ENCODE results near the gene METTL13. TPM values are rescaled to one million over a fixed set of nuclear protein-coding genes. Genes with fewer than 3 reads are reported as not detected.
A peak's percentile ranks its signal among the peaks of the same experiment; 100 is the strongest.

METTL13 gene
- total and polyA plus RNA-seq, 2 of the 8 experiments (the other 6 are each of a cell fraction or from before 2014, with no cell fraction given): 38.1 to 66.3 TPM

DNA sequence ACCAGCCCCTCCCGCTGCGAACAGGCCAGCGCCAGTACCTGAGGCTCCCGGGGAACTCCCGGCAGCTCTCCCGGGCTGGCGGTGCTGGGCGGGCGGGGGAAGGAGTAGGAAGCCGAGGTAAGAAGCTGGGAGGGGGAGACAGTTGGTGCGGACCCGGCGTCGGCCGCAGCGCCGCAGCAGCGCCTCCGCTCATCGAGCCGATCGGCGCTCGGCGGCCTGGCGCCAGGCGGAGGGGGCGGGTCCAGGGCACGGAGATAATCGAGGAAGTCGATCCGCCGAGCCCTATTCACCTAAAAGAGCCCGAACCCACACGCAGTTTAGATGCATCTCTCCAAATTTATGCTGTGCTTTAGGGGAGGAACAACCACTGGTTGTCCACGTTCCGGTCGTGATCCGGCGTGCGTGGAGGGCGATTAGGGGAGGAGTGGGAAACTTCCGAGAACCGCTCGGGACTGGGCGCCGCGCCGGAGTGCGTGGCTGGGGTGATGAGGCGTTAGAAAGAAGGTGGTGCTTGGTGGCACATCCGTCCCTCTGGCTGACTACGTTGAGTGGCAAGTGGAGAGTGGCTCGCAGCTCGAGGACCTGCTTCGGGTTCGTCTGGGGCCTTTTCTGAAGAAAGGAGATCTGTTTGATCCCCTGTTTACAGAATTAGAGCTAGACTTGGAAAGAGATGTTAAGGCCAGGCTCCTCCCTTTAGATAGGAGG is 39.4 kb upstream of the METTL13 start, which contains the start of gene VAMP4 (continued):
- TF ChIP-seq, protein P1, sequence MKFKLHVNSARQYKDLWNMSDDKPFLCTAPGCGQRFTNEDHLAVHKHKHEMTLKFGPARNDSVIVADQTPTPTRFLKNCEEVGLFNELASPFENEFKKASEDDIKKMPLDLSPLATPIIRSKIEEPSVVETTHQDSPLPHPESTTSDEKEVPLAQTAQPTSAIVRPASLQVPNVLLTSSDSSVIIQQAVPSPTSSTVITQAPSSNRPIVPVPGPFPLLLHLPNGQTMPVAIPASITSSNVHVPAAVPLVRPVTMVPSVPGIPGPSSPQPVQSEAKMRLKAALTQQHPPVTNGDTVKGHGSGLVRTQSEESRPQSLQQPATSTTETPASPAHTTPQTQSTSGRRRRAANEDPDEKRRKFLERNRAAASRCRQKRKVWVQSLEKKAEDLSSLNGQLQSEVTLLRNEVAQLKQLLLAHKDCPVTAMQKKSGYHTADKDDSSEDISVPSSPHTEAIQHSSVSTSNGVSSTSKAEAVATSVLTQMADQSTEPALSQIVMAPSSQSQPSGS (IDR thresholded peaks at IDR 0.05; ENCODE audit: low read length): no peak
- TF ChIP-seq KDM4A (IDR thresholded peaks at IDR 0.05; ENCODE audit: low read depth, low read length, severe bottlenecking) (peak; percentile 62), FOSL1 (IDR thresholded peaks at IDR 0.05; ENCODE audit: insufficient read depth, low read depth, low read length) (no peak), CTCF (IDR thresholded peaks at IDR 0.05; ENCODE audit: control extremely low read depth in 1 of 3, insufficient read depth in 1 of 3, low read depth in 1 of 3, low read length in 3 of 3) (no peak), PHF8 (conservative IDR thresholded peaks at IDR 0.05; ENCODE audit: low read depth, low read length) (peak; percentile 82), RXRA (IDR thresholded peaks at IDR 0.05; ENCODE audit: insufficient read depth, low read depth, low read length) (no peak), CBX5 (IDR thresholded peaks at IDR 0.05; ENCODE audit: low read depth, low read length) (no peak), BRCA1 (IDR thresholded peaks at IDR 0.05; ENCODE audit: low read depth, low read length) (no peak), JUN (IDR thresholded peaks at IDR 0.05; ENCODE audit: low read depth, low read length) (no peak), CHD1 (IDR thresholded peaks at IDR 0.05; ENCODE audit: low read depth, low read length) (no peak), SIRT6 (IDR thresholded peaks at IDR 0.05; ENCODE audit: low read length) (no peak), CBX8 (IDR thresholded peaks at IDR 0.05; ENCODE audit: borderline replicate concordance, low read depth, low read length) (no peak), SP2 (IDR thresholded peaks at IDR 0.05; ENCODE audit: low read length) (no peak), HDAC2 (IDR thresholded peaks at IDR 0.05; ENCODE audit: borderline replicate concordance in 1 of 2, low read depth in 2 of 2, low read length in 2 of 2) (peak in 1 of 2 experiments; percentile 76; a peak in 1 of 4 replicates), TBP (IDR thresholded peaks at IDR 0.05; ENCODE audit: low read depth, low read length) (peak; percentile 67), POLR2AphosphoS5 (IDR thresholded peaks at IDR 0.05; ENCODE audit: low read depth, low read length) (peak; percentile 77), SIN3A (conservative IDR thresholded peaks at IDR 0.05 in 1 of 2, IDR thresholded peaks at IDR 0.05 in 1 of 2; ENCODE audit: low read depth in 1 of 2, low read length in 2 of 2) (peak; percentile 68 to 88; a peak in 3 of 4 replicates), POU5F1 (IDR thresholded peaks at IDR 0.05; ENCODE audit: low read depth, low read length) (no peak)
- TF ChIP-seq, protein P2, sequence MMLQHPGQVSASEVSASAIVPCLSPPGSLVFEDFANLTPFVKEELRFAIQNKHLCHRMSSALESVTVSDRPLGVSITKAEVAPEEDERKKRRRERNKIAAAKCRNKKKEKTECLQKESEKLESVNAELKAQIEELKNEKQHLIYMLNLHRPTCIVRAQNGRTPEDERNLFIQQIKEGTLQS (IDR thresholded peaks at IDR 0.05; ENCODE audit: insufficient read depth, low read depth, low read length): no peak
